ENCODE results near the gene HELZ. TPM values are rescaled to one million over a fixed set of nuclear protein-coding genes. Genes with fewer than 3 reads are reported as not detected.

HELZ gene
- total RNA-seq, 4 donors from 2014 or later, result 14.7 to 122 (median 45.9) TPM

GRCh38 chr17:67033613-67034012 lies 211.4 kb downstream of the HELZ start:
- Histone ChIP-seq H3K9me3 (no peaks in the 10 kb centered on the region), H3K4me1 (no peaks in the 10 kb centered on the region), H3K4me3 (no peak overlapping the region), H3K27ac (no peak overlapping the region), H3K27me3 (no peaks in the 10 kb centered on the region), H3K36me3 (no peaks in the 10 kb centered on the region)
- TF ChIP-seq CTCF (IDR thresholded peaks at IDR 0.05) (no peak), POLR2A (IDR thresholded peaks at IDR 0.05) (no peak)
- intact Hi-C loops (cut with DNase I; ENCODE audit: low total_unique reads), result no loop called here
- no peak for DNase-seq

GRCh38 chr17:67032985-67033384 lies 212.0 kb downstream of the HELZ start:
- H3K4me3 ChIP-seq, result no peak overlapping the region
- H3K27me3 ChIP-seq, result no peaks in the 10 kb centered on the region
- no peaks in the 10 kb centered on the region for H3K9me3 ChIP-seq
- H3K27ac ChIP-seq, result no peak overlapping the region
- H3K36me3 ChIP-seq, result no peaks in the 10 kb centered on the region
- no peak for DNase-seq
- intact Hi-C loops (cut with DNase I; ENCODE audit: low total_unique reads), result no loop called here
- no peak for TF ChIP-seq CTCF (IDR thresholded peaks at IDR 0.05)
- no peak for TF ChIP-seq POLR2A (IDR thresholded peaks at IDR 0.05)
- no peaks in the 10 kb centered on the region for H3K4me1 ChIP-seq

GRCh38 chr17:67032382-67032781 lies 212.6 kb downstream of the HELZ start:
- H3K27me3 ChIP-seq, result no peaks in the 10 kb centered on the region
- H3K4me1 ChIP-seq, result no peaks in the 10 kb centered on the region
- intact Hi-C loops (cut with DNase I; ENCODE audit: low total_unique reads), result no loop called here
- H3K9me3 ChIP-seq, result no peaks in the 10 kb centered on the region
- H3K27ac ChIP-seq, result no peak overlapping the region
- no peak for TF ChIP-seq CTCF (IDR thresholded peaks at IDR 0.05)
- no peak for TF ChIP-seq POLR2A (IDR thresholded peaks at IDR 0.05)
- no peaks in the 10 kb centered on the region for H3K36me3 ChIP-seq
- no peak for DNase-seq
- H3K4me3 ChIP-seq, result no peak overlapping the region

- H3K4me3 ChIP-seq, result no peak overlapping the region
- H3K4me1 ChIP-seq, result no peaks in the 10 kb centered on the region
- TF ChIP-seq POLR2A (IDR thresholded peaks at IDR 0.05), result no peak
- TF ChIP-seq CTCF (IDR thresholded peaks at IDR 0.05), result no peak
- DNase-seq, result no peak
- H3K27me3 ChIP-seq, result no peaks in the 10 kb centered on the region
- H3K9me3 ChIP-seq, result no peaks in the 10 kb centered on the region
- intact Hi-C loops (cut with DNase I; ENCODE audit: low total_unique reads), result no loop called here
- H3K27ac ChIP-seq, result no peak overlapping the region
- H3K36me3 ChIP-seq, result no peaks in the 10 kb centered on the region
Measured at GRCh38 chr17:67030641-67031040, 214.4 kb downstream of the HELZ start.

GRCh38 chr17:67027031-67027628 lies 217.9 kb downstream of the HELZ start:
- Histone ChIP-seq H3K4me3 (no peak overlapping the region), H3K27ac (no peak overlapping the region), H3K9me3 (no peaks in the 10 kb centered on the region), H3K4me1 (no peaks in the 10 kb centered on the region), H3K36me3 (no peaks in the 10 kb centered on the region), H3K27me3 (no peaks in the 10 kb centered on the region)
- DNase-seq, result no peak
- no peak for TF ChIP-seq CTCF (IDR thresholded peaks at IDR 0.05)
- TF ChIP-seq POLR2A (IDR thresholded peaks at IDR 0.05), result no peak
- intact Hi-C loops (cut with DNase I; ENCODE audit: low total_unique reads), result no loop called here
